Cardiac muscle cell (in vitro differentiated cells and primary cell): ENCODE data around the gene SCN11A. TPM values are rescaled to one million over a fixed set of nuclear protein-coding genes. Genes with fewer than 3 reads are reported as not detected.

ENCODE experiments used
- polyA plus RNA-seq: library from polyadenylated mRNA; unstranded; fragments of >200 nt; fragmentation: Nextera tagmentation; extraction: Ambion mirVana; gene quantifications from 2 replicates; pipeline ENCODE4 v1.2.1, GENCODE V29; 2016
- total RNA-seq: library from RNA; depleted of rRNA; stranded (reverse); fragments of >200 nt; gene quantifications from 2 replicates; pipeline ENCODE4 v1.2.3, GENCODE V29; 2016

SCN11A gene
- total and polyA plus RNA-seq, 2 experiments from 2014 or later = 0.51 to 0.60 TPM

Other genes starting within 250 kb of the SCN11A start
- gene SCN10A, start 235.7 kb downstream of the SCN11A start, total RNA-seq = not detected in 2 replicates
- not detected in 2 replicates for gene SCN10A, start 235.7 kb downstream of the SCN11A start, polyA plus RNA-seq
- 25.9 and 31.5 TPM in 2 replicates for gene WDR48, start 72 bp upstream of the SCN11A start, total RNA-seq
- 43.2 and 56.4 TPM in 2 replicates for gene WDR48, start 72 bp upstream of the SCN11A start, polyA plus RNA-seq
- 128 and 135 TPM in 2 replicates for gene GORASP1, start 55.7 kb upstream of the SCN11A start, total RNA-seq
- 69.3 and 70.3 TPM in 2 replicates for gene GORASP1, start 55.7 kb upstream of the SCN11A start, polyA plus RNA-seq
- 2.7 and 3.1 TPM in 2 replicates for gene TTC21A, start 55.7 kb upstream of the SCN11A start, total RNA-seq
- gene TTC21A, start 55.7 kb upstream of the SCN11A start, polyA plus RNA-seq = 2.9 and 4.2 TPM in 2 replicates
- 11.0 and 13.6 TPM in 2 replicates for gene CSRNP1, start 101.6 kb upstream of the SCN11A start, total RNA-seq
- gene CSRNP1, start 101.6 kb upstream of the SCN11A start, polyA plus RNA-seq = 9.6 and 11.7 TPM in 2 replicates
- 195 and 315 TPM in 2 replicates for gene XIRP1, start 140.7 kb upstream of the SCN11A start, total RNA-seq
- gene XIRP1, start 140.7 kb upstream of the SCN11A start, polyA plus RNA-seq = 136 and 199 TPM in 2 replicates
- gene CX3CR1, start 228.1 kb upstream of the SCN11A start, total RNA-seq = 0.48 and 0.56 TPM in 2 replicates
- 1.4 and 2.6 TPM in 2 replicates for gene CX3CR1, start 228.1 kb upstream of the SCN11A start, polyA plus RNA-seq